Measurements from ENCODE around the gene AGFG2. TPM values are rescaled to one million over a fixed set of nuclear protein-coding genes. Genes with fewer than 3 reads are reported as not detected.

AGFG2 gene
- total and polyA plus RNA-seq, 10 of the 15 experiments (the other 5 are each of a cell fraction or from before 2014, with no cell fraction given), result 0.90 to 71.5 (median 25.4) TPM

- TF ChIP-seq ETV6 (conservative IDR thresholded peaks at IDR 0.05 in 1 of 2, IDR thresholded peaks at IDR 0.05 in 1 of 2; ENCODE audit: borderline replicate concordance in 1 of 2, low read depth in 1 of 2) (no peak), RELB (IDR thresholded peaks at IDR 0.05; ENCODE audit: low read depth) (no peak), POU2F2 (IDR thresholded peaks at IDR 0.05; ENCODE audit: borderline replicate concordance, low read depth, low read length) (no peak), RUNX3 (IDR thresholded peaks at IDR 0.05; ENCODE audit: low read length) (peak; percentile 13; the same call in 1 of the 2 replicates), NFIC (IDR thresholded peaks at IDR 0.05; ENCODE audit: low read depth, low read length) (no peak), RELA (IDR thresholded peaks at IDR 0.05; ENCODE audit: borderline replicate concordance, partially characterized antibody) (no peak), SKIL (IDR thresholded peaks at IDR 0.05; ENCODE audit: low read depth, poor library complexity, severe bottlenecking) (no peak), RAD21 (IDR thresholded peaks at IDR 0.05; ENCODE audit: insufficient read depth, low read depth, low read length) (no peak), CHD4 (IDR thresholded peaks at IDR 0.05) (no peak), GATAD2B (conservative IDR thresholded peaks at IDR 0.05; ENCODE audit: low read depth) (no peak), SPI1 (IDR thresholded peaks at IDR 0.05; ENCODE audit: borderline replicate concordance, insufficient read depth, low read depth, low read length) (0 out of 2 replicates have a peak, but pooled peaks have one; percentile 20)
- TF ChIP-seq, protein P1, sequence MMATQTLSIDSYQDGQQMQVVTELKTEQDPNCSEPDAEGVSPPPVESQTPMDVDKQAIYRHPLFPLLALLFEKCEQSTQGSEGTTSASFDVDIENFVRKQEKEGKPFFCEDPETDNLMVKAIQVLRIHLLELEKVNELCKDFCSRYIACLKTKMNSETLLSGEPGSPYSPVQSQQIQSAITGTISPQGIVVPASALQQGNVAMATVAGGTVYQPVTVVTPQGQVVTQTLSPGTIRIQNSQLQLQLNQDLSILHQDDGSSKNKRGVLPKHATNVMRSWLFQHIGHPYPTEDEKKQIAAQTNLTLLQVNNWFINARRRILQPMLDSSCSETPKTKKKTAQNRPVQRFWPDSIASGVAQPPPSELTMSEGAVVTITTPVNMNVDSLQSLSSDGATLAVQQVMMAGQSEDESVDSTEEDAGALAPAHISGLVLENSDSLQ (IDR thresholded peaks at IDR 0.05), result no peak
- TF ChIP-seq, protein P2, sequence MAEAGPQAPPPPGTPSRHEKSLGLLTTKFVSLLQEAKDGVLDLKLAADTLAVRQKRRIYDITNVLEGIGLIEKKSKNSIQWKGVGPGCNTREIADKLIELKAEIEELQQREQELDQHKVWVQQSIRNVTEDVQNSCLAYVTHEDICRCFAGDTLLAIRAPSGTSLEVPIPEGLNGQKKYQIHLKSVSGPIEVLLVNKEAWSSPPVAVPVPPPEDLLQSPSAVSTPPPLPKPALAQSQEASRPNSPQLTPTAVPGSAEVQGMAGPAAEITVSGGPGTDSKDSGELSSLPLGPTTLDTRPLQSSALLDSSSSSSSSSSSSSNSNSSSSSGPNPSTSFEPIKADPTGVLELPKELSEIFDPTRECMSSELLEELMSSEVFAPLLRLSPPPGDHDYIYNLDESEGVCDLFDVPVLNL (IDR thresholded peaks at IDR 0.05; ENCODE audit: low read depth, low read length), result no peak
- TF ChIP-seq, protein P3, sequence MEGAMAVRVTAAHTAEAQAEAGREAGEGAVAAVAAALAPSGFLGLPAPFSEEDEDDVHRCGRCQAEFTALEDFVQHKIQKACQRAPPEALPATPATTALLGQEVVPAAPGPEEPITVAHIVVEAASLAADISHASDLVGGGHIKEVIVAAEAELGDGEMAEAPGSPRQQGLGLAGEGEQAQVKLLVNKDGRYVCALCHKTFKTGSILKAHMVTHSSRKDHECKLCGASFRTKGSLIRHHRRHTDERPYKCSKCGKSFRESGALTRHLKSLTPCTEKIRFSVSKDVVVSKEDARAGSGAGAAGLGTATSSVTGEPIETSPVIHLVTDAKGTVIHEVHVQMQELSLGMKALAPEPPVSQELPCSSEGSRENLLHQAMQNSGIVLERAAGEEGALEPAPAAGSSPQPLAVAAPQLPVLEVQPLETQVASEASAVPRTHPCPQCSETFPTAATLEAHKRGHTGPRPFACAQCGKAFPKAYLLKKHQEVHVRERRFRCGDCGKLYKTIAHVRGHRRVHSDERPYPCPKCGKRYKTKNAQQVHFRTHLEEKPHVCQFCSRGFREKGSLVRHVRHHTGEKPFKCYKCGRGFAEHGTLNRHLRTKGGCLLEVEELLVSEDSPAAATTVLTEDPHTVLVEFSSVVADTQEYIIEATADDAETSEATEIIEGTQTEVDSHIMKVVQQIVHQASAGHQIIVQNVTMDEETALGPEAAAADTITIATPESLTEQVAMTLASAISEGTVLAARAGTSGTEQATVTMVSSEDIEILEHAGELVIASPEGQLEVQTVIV (IDR thresholded peaks at IDR 0.05; ENCODE audit: borderline replicate concordance, partially characterized antibody), result no peak
- TF ChIP-seq, protein P4, sequence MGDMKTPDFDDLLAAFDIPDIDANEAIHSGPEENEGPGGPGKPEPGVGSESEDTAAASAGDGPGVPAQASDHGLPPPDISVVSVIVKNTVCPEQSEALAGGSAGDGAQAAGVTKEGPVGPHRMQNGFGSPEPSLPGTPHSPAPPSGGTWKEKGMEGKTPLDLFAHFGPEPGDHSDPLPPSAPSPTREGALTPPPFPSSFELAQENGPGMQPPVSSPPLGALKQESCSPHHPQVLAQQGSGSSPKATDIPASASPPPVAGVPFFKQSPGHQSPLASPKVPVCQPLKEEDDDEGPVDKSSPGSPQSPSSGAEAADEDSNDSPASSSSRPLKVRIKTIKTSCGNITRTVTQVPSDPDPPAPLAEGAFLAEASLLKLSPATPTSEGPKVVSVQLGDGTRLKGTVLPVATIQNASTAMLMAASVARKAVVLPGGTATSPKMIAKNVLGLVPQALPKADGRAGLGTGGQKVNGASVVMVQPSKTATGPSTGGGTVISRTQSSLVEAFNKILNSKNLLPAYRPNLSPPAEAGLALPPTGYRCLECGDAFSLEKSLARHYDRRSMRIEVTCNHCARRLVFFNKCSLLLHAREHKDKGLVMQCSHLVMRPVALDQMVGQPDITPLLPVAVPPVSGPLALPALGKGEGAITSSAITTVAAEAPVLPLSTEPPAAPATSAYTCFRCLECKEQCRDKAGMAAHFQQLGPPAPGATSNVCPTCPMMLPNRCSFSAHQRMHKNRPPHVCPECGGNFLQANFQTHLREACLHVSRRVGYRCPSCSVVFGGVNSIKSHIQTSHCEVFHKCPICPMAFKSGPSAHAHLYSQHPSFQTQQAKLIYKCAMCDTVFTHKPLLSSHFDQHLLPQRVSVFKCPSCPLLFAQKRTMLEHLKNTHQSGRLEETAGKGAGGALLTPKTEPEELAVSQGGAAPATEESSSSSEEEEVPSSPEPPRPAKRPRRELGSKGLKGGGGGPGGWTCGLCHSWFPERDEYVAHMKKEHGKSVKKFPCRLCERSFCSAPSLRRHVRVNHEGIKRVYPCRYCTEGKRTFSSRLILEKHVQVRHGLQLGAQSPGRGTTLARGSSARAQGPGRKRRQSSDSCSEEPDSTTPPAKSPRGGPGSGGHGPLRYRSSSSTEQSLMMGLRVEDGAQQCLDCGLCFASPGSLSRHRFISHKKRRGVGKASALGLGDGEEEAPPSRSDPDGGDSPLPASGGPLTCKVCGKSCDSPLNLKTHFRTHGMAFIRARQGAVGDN (IDR thresholded peaks at IDR 0.05), result no peak
These were observed 18.9 kb upstream of the AGFG2 start (continued) for GRCh38 chr7:100520138-100520537.

Data from GM12878 (cell line).